ENCODE measurements around the gene TFEB. TPM values are rescaled to one million over a fixed set of nuclear protein-coding genes. Genes with fewer than 3 reads are reported as not detected.

Gene TFEB
- polyA plus RNA-seq, 1 donor (not counting 4 experiments of a cell fraction or from before 2014, with no cell fraction given): 4.3 TPM

DNA sequence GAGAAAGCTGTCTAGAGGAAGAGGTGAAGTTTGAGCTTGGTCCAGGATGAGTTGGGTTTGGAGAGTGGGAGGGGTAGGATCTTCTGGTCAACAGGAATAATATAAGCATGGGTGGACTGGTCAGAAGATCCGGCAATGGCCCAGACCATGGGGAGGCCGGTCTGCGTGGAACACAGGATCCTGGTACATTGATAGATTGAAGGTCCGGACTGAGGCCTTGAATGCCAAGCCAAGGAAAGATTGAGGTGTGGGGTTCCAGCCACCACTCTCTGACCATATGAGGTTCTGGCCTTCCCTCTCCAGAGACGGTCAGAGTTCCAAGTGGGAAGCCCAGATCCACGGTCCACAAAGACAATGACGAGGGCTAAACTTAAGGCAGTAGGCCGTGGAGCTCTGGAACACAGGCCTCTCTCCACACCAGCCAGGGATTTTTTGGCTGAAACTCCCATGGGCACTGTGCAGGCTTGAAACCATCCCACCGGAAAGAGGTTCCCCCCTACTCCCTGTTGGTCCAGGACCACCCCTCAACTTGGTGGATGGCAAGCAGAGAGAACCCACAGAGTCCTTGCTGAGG is 94.0 kb downstream of the TFEB start:
- no peaks in the 10 kb centered on the region for H3K9me3 ChIP-seq (ENCODE audit: control insufficient read depth, low read depth, low read length)
- no peak overlapping the region for H3K9ac ChIP-seq (ENCODE audit: control insufficient read depth, extremely low read depth, insufficient read depth, low read length)
- no peak overlapping the region for H3K4me3 ChIP-seq (ENCODE audit: control insufficient read depth in 2 of 3, extremely low read depth in 1 of 3, insufficient read depth in 2 of 3, low read depth in 1 of 3, low read length in 3 of 3)
- DNase-seq (ENCODE audit: low read depth, low spot score) (no peak), FAIRE-seq (no peak)
- TF ChIP-seq, protein P1, sequence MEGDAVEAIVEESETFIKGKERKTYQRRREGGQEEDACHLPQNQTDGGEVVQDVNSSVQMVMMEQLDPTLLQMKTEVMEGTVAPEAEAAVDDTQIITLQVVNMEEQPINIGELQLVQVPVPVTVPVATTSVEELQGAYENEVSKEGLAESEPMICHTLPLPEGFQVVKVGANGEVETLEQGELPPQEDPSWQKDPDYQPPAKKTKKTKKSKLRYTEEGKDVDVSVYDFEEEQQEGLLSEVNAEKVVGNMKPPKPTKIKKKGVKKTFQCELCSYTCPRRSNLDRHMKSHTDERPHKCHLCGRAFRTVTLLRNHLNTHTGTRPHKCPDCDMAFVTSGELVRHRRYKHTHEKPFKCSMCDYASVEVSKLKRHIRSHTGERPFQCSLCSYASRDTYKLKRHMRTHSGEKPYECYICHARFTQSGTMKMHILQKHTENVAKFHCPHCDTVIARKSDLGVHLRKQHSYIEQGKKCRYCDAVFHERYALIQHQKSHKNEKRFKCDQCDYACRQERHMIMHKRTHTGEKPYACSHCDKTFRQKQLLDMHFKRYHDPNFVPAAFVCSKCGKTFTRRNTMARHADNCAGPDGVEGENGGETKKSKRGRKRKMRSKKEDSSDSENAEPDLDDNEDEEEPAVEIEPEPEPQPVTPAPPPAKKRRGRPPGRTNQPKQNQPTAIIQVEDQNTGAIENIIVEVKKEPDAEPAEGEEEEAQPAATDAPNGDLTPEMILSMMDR (optimal IDR thresholded peaks at IDR 0.05 in 1 of 3, IDR thresholded peaks at IDR 0.05 in 1 of 3, conservative IDR thresholded peaks at IDR 0.05 in 1 of 3; ENCODE audit: extremely low read depth in 1 of 3, insufficient read depth in 2 of 3, low read length in 3 of 3): no peak
- TF ChIP-seq EZH2 (IDR thresholded peaks at IDR 0.05; ENCODE audit: low read length): no peak
- H3K27me3 ChIP-seq (ENCODE audit: control insufficient read depth, extremely low read depth, insufficient read depth, low read length): no peaks in the 10 kb centered on the region
- peaks cover 15% of the 10 kb centered on the region for H4K20me1 ChIP-seq (ENCODE audit: control insufficient read depth, extremely low read depth, insufficient read depth, low read length)
- peaks cover 24 to 43% of the 10 kb centered on the region in 2 experiments for H3K36me3 ChIP-seq (ENCODE audit: control insufficient read depth in 2 of 2, extremely low read depth in 1 of 2, insufficient read depth in 2 of 2, low read length in 2 of 2)
- no peak overlapping the region for H2AFZ ChIP-seq (ENCODE audit: control insufficient read depth, low read length)
- H3K79me2 ChIP-seq (ENCODE audit: control insufficient read depth, insufficient read depth, low read length): peaks cover 66% of the 10 kb centered on the region
- H3K4me2 ChIP-seq (ENCODE audit: control insufficient read depth, extremely low read depth, insufficient read depth, low read depth, low read length): no peak overlapping the region
- H3K9me1 ChIP-seq (ENCODE audit: control insufficient read depth, extremely low read depth, insufficient read depth, low read length): peaks cover 5% of the 10 kb centered on the region
- dilution Hi-C loops (cut with MboI; ENCODE audit: extremely low pct_ligation_motif_present, low sequenced_read_pairs): no loop called here
- H3K27ac ChIP-seq (ENCODE audit: control insufficient read depth, insufficient read depth, low read length): no peak overlapping the region
- H3K4me1 ChIP-seq (ENCODE audit: control insufficient read depth, extremely low read depth, insufficient read depth, low read length): peaks cover 40% of the 10 kb centered on the region

DNA sequence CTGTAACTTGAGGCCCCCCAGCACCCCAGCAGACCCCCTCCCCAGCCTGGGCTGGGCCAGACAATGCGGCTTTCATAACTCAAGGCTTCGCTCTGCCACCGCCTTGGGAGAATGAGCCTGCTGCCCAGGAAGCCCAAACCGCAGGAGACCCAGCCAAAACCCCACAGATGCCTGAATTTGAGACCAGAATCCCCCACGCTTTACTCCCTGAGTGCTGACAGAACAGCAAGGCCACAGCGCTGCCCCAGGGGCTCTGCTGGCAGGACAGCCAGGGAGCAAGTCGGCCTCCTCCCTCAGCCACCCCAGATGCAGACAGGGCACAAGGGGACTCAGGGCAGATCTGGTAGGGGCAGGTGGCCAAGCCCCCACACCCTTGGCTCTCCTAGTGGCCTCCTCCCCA is 95.0 kb downstream of the TFEB start:
- dilution Hi-C loops (cut with MboI; ENCODE audit: extremely low pct_ligation_motif_present, low sequenced_read_pairs): no loop called here
- DNase-seq (ENCODE audit: low read depth, low spot score): no peak
- H3K79me2 ChIP-seq (ENCODE audit: control insufficient read depth, insufficient read depth, low read length): peaks cover 57% of the 10 kb centered on the region

More for the DNA sequence above, 95.0 kb downstream of the TFEB start:
- H3K27me3 ChIP-seq (ENCODE audit: control insufficient read depth, extremely low read depth, insufficient read depth, low read length): no peaks in the 10 kb centered on the region
- no peak overlapping the region for H3K4me2 ChIP-seq (ENCODE audit: control insufficient read depth, extremely low read depth, insufficient read depth, low read depth, low read length)
- peaks cover 5% of the 10 kb centered on the region for H3K9me1 ChIP-seq (ENCODE audit: control insufficient read depth, extremely low read depth, insufficient read depth, low read length)
- peaks cover 50% of the 10 kb centered on the region for H3K4me1 ChIP-seq (ENCODE audit: control insufficient read depth, extremely low read depth, insufficient read depth, low read length)
- H3K4me3 ChIP-seq (ENCODE audit: control insufficient read depth in 2 of 3, extremely low read depth in 1 of 3, insufficient read depth in 2 of 3, low read depth in 1 of 3, low read length in 3 of 3): no peak overlapping the region
- no peak overlapping the region for H3K27ac ChIP-seq (ENCODE audit: control insufficient read depth, insufficient read depth, low read length)
- peaks cover 14 to 33% of the 10 kb centered on the region in 2 experiments for H3K36me3 ChIP-seq (ENCODE audit: control insufficient read depth in 2 of 2, extremely low read depth in 1 of 2, insufficient read depth in 2 of 2, low read length in 2 of 2)
- no peak overlapping the region for H2AFZ ChIP-seq (ENCODE audit: control insufficient read depth, low read length)
- H3K9ac ChIP-seq (ENCODE audit: control insufficient read depth, extremely low read depth, insufficient read depth, low read length): no peak overlapping the region
- no peak for FAIRE-seq
- TF ChIP-seq EZH2 (IDR thresholded peaks at IDR 0.05; ENCODE audit: low read length): no peak
- TF ChIP-seq, protein P1 (optimal IDR thresholded peaks at IDR 0.05 in 1 of 3, IDR thresholded peaks at IDR 0.05 in 1 of 3, conservative IDR thresholded peaks at IDR 0.05 in 1 of 3; ENCODE audit: extremely low read depth in 1 of 3, insufficient read depth in 2 of 3, low read length in 3 of 3): no peak
- H3K9me3 ChIP-seq (ENCODE audit: control insufficient read depth, low read depth, low read length): no peaks in the 10 kb centered on the region
- peaks cover 11% of the 10 kb centered on the region for H4K20me1 ChIP-seq (ENCODE audit: control insufficient read depth, extremely low read depth, insufficient read depth, low read length)
